ENCODE data around the gene AKAP6. TPM values are rescaled to one million over a fixed set of nuclear protein-coding genes. Genes with fewer than 3 reads are reported as not detected.
A peak's percentile ranks its signal among the peaks of the same experiment; 100 is the strongest.

AKAP6 gene
- total RNA-seq, 1 donor from 2014 or later: 158 TPM

DNA sequence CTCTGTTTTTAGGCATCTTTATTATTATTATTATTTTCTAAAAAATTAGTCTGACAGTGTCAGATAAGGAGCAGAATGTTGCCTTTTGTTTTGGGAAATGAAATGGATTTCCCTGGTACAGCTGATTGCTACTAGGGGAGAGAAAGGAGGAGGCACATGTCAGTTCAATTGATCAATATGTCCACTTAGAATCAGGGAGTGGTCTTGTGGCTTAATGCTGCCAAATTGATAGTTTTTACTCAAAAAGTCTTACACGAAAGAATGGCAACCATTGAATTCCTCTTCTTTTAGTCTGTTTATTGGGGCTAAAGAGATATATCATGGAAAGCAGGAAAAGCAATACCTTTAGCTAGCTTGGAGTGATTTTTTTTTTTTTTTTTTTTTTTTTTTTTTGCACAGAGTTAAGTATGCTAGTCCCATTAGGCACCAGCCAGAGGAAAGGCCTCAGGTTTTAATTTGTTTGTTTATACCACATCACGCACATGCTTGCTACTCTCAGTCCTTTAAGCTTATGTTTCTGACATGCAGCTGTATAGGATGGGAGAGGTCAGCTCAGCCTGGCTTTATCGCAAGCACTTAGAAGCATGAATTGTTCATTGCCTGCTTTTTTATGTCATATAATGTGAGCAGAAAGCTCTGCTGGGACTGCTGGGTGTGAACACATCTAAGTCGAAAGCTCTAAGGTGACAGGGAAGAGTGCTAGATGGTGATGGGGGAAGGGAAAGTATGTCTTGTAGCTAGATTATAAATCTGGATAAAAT is 1.4 kb downstream of the AKAP6 start:
- no peak for DNase-seq

DNA sequence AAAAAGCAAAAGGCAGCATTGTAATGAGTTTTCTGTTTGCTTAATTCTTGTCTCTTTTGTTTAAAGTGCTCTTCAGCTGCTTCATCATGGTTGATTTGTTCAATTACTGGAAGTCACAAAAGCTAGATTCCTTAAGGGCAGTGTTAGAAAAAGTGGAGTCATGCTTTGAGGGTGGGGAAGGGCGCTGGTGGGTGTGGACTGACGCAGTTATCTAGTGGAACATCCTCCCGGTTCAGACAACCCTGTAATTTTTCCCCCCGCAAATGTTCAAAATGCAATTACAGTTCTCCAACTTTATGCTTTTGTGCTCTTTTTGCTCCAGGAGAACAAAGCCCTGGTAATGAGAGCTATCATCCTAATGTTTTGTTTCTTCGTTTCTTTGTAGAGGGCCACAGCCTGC is 2.1 kb downstream of the AKAP6 start:
- no peak for DNase-seq

DNA sequence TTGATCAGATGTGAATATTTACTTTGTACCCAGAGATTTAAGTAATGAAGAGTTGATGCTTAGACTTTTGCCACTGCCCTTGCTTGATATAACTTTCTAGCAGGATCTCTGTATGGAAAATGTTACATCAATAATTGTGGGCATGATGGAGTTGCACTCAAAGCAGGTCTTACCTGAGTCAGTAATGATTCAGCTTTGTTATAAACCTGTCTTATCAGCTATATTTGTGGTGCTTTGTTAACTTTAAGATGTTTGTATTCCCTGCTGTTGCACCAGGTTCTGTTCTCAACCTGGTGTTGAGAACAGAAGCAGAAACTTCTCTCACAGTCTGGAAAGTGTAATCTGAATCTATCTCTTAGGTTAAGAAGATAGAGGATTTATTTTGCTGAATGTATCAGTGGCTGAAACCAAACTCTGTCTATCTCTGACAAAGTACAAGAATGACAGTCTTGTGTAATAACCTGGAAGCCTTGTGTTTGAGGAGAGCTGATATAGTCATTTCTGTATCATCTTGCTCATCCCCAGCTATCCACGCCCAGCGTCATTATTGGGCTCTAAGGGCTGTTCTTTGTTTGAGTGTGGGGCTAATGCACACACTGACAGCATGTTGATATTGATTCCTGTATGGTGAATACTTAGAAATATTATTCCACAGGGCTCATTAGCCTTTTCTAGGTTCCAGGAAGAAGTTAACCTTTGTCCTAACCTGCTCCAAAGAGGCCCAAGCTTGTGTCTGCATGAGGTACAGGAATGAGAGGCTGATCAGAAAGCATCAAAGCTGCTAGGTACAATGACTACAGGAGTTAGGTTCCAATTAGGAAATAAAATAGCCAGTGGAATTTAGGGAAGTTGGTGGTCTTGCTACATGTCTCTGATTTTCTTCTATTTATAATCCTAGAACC is 3.6 kb downstream of the AKAP6 start:
- no peak for DNase-seq

DNA sequence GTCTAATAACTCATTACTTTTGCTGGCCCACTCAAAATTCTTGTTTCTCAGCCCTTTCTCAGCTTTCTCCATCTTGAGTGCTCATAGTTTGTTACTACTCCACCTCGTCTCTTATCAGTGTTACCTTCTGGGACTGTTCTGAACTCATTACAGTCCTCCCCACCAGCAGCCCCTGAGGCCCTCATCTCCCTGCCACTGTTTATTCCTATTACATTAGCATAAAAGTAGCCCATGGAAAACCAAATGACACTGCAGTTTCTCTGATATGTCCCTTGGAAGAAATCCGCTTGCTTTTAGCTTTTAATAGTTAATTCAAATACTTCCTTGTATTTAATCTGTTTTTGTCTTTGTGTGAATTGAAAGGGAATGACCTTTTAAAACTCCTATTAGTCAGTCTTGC is 7.6 kb downstream of the AKAP6 start:
- no peak for DNase-seq

DNA sequence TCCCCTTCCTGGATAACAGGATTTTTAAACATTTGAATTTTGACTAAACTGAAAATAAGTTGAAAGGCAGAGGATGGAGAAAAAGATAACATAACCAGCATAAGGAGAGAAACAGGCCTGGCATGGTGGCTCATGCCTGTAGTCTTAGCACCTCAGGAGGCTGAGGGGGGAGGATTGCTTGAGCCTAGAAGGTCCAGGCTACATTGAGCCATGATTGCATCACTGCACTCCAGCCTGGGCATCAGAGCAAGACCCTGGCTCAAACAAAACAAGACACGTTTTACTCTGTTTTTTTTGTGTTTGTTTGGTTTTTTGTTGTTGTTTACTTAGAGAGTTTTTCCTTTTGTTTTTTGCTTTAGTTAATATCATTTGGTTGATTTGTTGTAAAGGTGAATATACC is 8.7 kb downstream of the AKAP6 start:
- no peak for DNase-seq

DNA sequence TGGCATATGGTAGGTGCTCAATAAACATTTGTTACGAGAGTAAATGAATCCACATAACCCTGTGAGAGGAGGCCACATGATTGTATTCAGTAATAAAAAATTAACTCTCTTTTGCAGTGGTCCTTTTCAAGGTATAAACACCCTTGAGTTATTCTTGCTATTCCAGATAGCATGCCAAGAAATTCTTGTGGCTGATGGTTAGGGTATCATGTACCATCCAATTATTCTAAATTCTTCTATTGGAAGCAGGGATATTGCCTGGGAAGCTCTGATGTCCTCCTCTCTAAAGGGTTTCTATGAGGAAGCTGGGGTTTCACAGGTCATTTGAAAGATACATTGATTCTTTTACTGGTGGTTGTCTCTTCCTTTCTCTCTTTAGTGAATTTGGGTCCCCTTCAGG is 10.1 kb downstream of the AKAP6 start:
- no peak for DNase-seq

DNA sequence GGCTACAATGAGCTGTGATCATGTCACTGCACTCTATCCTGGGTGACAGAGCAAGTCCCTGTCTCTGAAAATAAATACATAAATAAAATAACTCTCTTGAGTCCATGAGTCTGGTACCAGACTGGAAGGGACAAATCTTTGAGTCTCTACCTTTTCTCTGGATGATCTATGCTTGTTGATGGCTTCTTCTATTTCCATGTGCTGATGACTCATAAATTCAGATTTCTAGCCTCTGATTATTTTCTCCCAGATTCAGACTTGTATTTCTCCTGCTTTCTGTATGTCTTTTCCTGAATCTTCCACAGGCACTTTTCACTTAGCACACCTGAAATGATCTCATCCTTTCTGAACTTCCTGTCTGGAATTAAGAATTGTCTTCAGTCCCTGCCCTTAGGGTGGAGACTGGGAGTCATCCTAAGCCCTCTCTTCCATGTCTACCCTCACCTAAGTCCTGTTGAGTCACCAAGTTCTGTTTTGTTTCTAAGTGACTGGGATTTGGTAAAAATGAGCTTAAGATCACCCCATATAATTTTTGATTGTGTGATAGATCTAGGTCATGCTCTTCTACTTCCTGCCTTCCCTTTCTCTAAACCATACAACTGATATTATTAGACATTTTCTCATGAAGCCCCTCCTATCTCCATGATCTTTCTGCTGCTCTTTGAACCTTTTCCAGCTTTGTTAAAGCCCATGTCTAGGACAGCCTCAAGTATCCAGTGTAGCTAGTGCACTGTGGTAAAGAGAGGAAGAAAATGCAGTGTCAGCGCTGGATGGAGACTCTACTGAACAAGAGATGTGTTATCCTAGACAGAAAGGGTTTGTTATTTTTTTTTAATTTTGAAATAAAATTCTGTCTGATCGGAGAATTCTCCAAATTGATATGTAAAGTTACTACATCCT is 13.1 kb downstream of the AKAP6 start:
- no peak for DNase-seq

DNA sequence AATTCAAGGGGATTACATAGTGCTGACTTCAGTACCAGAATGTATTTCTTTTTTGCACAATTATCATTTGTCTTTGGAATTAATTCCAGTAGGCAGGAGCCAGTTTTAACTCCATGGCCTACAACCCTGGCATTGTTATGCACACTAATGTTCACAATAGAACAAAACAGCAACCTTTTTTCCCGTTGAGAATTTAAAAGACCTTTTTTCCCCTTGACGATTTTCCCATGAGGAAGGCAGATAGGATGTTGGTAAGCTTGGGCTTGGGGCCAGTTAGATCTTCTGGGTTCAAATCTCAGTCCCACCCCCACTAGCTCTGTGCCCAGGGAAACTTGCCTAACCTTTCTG is 13.7 kb downstream of the AKAP6 start:
- no peak for DNase-seq

DNA sequence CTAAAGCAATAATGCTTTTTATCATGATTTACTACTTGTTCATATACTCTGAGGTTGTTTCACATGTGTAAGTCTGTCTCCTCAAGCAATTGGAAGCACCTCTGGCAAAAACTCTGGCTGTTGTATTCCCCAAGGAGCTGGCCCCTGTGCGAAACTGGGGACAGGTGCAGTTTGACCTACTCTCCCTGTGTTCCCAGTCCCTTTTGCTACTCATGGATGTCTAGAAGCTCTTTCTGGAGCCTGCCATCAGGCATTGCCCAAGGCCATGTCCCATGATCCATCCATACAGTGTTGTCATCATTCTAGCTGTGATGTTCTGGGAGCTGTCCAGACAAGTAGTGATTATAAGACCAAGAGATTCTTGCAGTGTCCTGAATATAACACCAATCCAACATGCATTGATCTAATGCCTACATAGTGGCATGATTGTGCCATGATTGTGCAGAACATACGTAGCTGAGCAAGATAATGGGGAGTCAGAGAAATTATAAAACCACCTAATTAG is 14.9 kb downstream of the AKAP6 start:
- no peak for DNase-seq

DNA sequence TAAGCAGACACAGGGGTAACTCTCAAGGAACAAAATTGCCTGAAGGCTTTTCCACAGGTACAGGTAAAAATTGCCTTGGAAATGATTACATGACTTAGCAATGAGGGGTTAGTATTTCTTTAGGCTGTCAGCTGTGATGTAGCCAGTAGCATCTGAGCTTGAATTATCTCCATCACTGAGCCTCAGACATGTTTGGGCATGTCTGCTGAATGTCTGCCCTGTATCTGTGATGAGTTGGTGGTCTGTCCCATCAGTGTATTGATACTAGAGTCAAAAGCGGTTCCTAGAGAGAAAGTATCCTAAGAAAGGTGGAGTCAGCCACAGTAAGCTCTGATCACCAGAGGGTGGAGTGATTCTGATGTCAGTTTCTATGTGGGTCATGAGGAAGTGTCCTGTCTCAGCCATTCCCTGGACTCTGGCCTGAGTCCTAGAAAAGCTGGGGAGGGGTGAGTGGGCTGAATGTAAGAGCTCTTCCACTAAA is 16.3 kb downstream of the AKAP6 start:
- no peak for DNase-seq

DNA sequence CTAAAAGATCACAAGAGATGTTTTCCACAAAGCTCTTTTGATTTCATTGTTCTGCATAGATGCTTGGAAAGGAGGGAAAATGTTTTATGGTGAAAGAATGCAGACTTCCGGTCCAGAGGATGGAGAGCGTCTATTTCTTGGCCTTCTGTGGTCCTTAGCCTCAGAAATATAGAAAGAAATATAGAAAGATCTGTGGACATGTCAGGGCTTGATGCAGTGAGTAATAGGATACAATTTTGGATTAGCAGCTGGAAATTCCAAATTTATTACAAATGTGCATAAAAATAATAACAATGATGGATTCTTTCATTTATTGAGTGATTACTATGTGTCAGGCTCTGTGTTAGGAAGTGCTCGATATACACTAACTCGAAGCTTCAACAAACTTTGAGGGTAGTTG is 20.2 kb downstream of the AKAP6 start:
- no peak for DNase-seq

DNA sequence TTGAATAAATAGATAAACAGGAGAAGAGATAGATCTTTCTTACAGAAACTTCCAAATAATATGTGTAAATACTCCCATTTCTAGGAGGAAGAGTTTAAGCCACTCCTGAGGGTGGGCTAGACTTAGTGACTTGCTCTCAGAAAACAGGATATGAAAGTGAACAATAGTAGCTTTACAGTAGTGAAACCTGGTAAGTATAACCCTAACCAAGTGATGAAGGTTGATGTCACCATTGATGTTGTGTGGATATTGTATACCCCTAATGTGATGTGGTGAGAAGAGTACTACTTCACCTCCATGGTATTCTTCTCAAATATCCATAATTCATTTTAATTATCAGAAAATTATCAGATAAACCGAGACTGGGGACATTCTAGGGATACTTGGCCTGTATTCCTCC is 20.9 kb downstream of the AKAP6 start:
- DNase-seq: no peak

DNA sequence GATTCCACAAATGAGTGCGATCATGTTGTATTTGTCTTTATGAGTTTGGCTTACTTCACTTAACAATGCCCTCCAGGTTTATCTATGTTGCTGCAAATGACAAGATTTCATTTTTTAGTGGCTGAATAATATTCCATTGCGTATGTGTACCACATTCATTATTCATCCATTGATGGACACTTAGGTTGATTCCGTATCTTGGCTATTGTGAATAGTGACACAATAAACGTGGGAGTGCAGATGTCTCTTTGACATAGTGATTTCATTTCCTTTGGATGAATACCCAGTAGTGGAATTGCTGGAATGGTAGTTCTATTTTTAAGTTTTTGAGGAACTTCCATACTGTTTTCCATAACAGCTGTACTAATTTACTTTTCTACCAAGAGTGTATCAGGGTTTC is 23.5 kb downstream of the AKAP6 start:
- DNase-seq: no peak

DNA sequence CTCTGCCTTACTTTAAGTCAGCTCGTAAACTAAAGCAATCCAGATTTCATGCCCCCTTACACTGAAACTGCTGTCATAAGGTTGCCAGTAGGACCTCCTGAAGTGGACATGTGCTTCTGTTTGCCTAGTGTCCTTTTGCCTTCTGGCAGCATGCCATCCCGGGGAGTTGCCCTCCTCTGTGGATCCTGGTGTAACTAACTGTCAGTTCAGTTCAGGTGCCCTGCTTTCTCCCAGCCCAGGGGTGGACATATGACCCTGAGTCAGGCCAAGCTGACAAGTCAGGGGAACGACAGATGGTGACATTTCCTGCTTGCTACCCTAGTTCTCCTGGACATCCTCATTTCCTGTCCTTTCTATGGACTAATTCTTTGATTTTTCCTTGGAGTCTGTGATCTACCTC is 25.6 kb downstream of the AKAP6 start:
- no peak for DNase-seq

DNA sequence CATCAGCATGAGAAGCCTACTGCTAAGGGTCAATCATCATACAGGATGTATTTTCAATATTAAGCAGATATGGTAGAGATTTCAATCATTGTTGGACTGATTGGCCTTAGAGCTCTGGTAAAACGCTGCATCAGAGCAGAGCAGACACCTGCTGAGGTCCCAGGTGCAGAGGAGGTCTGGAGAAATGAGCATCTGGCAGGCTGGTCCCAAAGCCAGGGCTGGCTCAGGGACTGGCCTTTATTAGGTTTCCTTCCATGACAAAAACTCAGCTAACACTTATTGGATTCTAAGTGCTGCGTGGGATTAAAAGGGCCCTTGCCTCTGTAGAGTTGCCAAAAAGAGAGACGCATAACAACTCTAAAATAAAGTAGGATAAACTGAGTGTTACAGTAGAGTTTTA is 29.7 kb downstream of the AKAP6 start:
- no peak for DNase-seq

DNA sequence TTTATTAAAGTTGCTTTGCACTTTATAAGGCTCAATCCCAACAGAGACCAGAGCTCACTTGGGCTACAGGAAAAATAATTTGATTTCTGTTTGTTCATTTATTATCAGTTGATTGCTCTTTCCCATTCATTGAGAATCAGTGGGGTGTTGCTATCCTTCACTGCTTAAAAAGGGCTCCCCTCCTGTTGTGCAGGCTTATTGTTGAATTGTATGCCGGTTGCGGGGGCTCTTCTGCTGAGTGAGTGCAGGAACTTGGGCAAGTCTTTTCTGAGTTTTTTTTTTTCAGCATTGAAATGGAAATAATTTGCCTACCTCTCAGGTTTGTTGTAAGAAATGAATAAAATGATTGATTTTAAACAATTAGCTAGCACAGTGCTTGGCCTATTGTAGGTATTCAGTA is 32.6 kb downstream of the AKAP6 start:
- no peak for DNase-seq

DNA sequence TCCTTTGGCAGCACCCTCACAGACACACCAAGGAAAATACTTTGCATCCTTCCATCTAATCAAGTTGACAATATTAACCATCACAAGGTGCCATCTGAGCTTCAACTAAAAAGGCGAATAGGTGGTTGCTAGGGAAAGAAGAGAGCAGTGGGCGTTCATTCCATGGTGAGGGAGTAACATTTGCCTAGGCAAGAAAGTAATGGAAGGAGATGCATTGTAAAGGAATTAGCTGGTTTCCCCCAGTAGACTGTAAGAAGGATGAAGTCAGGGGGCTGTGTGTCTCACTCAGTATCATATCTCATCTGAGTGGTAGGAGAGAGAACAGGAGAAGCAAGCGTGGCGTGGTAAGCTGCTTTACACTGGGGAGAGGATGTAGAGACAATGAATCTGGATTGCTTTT is 34.7 kb downstream of the AKAP6 start:
- no peak for DNase-seq

DNA sequence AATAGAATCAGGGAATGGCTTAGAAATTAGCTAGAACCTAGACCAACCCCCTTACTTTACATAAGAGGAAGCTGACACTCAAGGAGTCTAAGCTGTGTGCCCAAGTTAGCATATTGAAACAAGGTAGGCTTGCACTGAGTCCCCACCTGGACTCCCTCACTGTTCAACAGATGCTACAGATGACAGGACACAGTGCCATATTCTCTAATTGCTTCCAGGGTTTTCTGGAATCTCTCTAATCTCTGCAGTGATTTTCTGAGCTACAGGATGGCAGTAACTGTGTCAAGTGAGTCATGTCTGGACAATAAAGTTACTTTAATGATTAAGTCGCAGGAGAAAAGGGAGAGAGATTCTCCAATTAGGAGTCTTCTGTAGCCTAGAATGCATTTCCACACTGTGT is 35.8 kb downstream of the AKAP6 start:
- no peak for DNase-seq

DNA sequence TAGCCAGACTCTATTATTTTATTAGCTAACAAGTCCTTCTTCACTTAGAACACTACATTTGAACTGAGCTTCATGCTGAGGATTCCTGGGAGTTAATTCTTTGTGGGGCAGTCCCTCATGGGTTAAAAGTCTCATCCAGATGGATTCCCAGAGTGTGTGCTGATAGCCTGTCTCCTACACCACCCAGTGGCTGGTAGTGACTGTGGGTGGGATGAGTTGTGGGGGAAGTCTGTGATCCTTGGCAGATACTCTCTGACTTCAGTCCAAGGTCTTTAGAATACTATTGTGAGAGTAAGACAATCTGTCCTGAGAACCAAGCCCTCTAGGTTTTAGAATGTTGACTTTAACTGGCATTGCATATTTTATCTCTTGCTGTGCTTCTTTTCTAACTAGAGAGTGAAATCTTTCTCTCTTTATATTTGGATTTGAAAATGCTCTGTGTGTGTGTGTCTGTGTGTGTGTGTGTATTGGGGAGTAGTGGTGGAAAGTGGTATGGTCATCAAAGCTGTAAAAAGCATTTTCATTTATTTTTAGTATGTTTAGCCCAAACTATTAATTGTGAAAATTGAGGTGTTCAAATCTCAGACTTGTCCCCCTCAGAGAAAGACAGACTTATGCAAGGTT is 37.3 kb downstream of the AKAP6 start:
- peak; percentile 14 for DNase-seq

DNA sequence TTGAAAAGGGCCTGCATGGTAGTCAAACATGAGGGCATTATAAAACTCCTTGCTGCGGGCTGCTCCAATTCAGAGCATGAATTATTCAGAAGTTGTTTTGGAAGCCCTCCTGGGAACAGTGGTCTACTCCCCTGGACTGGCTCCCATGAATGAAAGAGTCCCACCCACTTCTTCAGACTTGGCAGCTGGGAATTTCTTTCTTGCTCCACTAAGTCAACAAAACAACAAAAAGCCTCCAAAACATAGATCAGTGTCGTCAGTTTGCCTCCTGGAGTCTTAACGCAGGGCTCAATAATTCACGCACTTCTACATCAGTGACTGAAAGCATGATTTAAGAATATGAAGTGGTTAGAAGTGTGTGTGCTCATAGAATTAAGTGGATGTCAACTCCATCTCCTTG is 37.9 kb downstream of the AKAP6 start:
- no peak for DNase-seq

DNA sequence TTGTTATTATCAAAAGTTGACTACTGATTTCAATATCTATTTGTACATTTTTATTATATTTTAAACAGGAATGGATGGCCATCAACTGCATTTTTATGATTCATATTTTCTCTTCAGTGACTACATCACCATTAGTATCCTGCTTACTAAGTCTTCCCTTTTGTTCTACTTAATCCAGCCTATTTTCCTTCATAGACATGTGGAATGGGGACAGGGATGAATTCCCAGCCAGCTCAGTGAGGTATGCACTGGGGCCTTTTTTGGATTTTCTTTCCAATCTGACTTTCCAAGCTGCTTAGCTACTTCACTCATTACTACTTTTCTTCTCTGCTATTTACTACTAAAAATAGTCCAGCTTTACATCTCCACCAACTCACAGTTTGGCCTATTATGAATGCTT is 38.4 kb downstream of the AKAP6 start:
- no peak for DNase-seq

DNA sequence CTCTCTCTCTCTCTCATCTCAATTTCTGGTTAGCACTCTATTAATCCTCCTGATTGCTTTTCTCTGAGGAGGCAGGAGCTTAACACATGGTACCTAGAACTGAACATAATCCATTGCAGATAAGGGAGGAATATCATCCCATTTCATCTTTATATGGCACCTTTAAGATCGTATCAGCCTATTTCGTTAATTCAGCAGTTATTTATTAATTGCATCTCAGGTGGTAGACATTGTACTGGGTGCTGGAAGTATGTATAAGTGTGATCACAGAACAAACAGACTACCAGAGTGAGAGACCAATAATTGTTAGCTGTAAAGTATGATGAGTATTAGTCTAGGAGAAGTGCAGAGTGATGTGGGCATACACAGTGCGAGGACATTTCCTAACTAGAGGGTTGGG is 39.0 kb downstream of the AKAP6 start:
- no peak for DNase-seq

Data from occipital lobe (tissue), 2 donors.